H9 (cell line): ENCODE measurements around the gene HOXA9. TPM values are rescaled to one million over a fixed set of nuclear protein-coding genes. Genes with fewer than 3 reads are reported as not detected.
A peak's percentile ranks its signal among the peaks of the same experiment; 100 is the strongest.

Experiments used
- DNase-seq: peaks from one replicate; pipeline ENCODE4 v3.0.0-alpha.2; 2017
- H2AFZ ChIP-seq: one replicate; pipeline ENCODE4 v1.6.1; 2013; ENCODE audit warnings: mild to moderate bottlenecking, low read length, control low read depth, moderate library complexity
- H2AK5ac ChIP-seq: 2 replicates; pipeline ENCODE4 v1.6.1; 2013; ENCODE audit warnings: low read length, control low read depth, mixed read lengths; ENCODE audit not compliant: insufficient read length
- H2BK120ac ChIP-seq: one replicate; pipeline ENCODE4 v1.6.1; 2013; ENCODE audit warnings: low read depth, mild to moderate bottlenecking, low read length, control low read depth, inconsistent platforms; ENCODE audit not compliant: poor library complexity, severe bottlenecking
- H2BK12ac ChIP-seq: 2 replicates; pipeline ENCODE4 v1.6.1; 2013; ENCODE audit warnings: low read length, control low read depth, mixed read lengths, low read depth; ENCODE audit not compliant: insufficient read length
- H2BK15ac ChIP-seq: 2 replicates; pipeline ENCODE4 v1.6.1; 2013; ENCODE audit warnings: low read depth, low read length, control low read depth
- H2BK20ac ChIP-seq: one replicate; pipeline ENCODE4 v1.6.1; 2013; ENCODE audit warnings: low read depth, mild to moderate bottlenecking, low read length, control low read depth, inconsistent platforms; ENCODE audit not compliant: poor library complexity, severe bottlenecking
- H2BK5ac ChIP-seq: 2 replicates; pipeline ENCODE4 v1.6.1; 2013; ENCODE audit warnings: low read length, control low read depth, mixed read lengths; ENCODE audit not compliant: insufficient read length
- H3K14ac ChIP-seq: 2 replicates; pipeline ENCODE4 v1.6.1; 2013; ENCODE audit warnings: low read length, control low read depth; ENCODE audit not compliant: insufficient read depth
- H3K18ac ChIP-seq: 2 replicates; pipeline ENCODE4 v1.6.1; 2013; ENCODE audit warnings: low read depth, mild to moderate bottlenecking, mixed read lengths, low read length, control low read depth; ENCODE audit not compliant: insufficient read length
- H3K23ac ChIP-seq: 2 replicates; pipeline ENCODE4 v1.6.1; 2013; ENCODE audit warnings: low read length, control low read depth, mixed read lengths, low read depth; ENCODE audit not compliant: insufficient read length
- H3K23me2 ChIP-seq: 2 replicates; pipeline ENCODE4 v1.6.1; 2013; ENCODE audit warnings: low read depth, mild to moderate bottlenecking, mixed read lengths, low read length, control low read depth; ENCODE audit not compliant: insufficient read length, poor library complexity, severe bottlenecking
- H3K27ac ChIP-seq: 2 replicates; pipeline ENCODE4 v1.5.1; 2013; ENCODE audit warnings: low read length, control low read depth, mixed read lengths, low read depth; ENCODE audit not compliant: insufficient read length
- H3K27me3 ChIP-seq: 2 replicates; pipeline ENCODE4 v1.6.1; 2013; ENCODE audit warnings: low read length, control low read depth, inconsistent platforms; ENCODE audit not compliant: insufficient read depth
- H3K4ac ChIP-seq: 2 replicates; pipeline ENCODE4 v1.6.1; 2013; ENCODE audit warnings: low read depth, mild to moderate bottlenecking, control low read depth, inconsistent platforms, low read length, moderate library complexity
- H3K4me1 ChIP-seq: 2 replicates; pipeline ENCODE4 v1.6.1; 2013; ENCODE audit warnings: low read length, control low read depth, inconsistent platforms; ENCODE audit not compliant: insufficient read depth
- H3K4me2 ChIP-seq: 2 replicates; pipeline ENCODE4 v1.6.1; 2013; ENCODE audit warnings: low read length, control low read depth, mixed read lengths; ENCODE audit not compliant: insufficient read length, insufficient read depth
- H3K56ac ChIP-seq: 2 replicates; pipeline ENCODE4 v1.6.1; 2013; ENCODE audit warnings: low read depth, mild to moderate bottlenecking, mixed read lengths, low read length, control low read depth; ENCODE audit not compliant: insufficient read length
- H3K79me1 ChIP-seq: 2 replicates; pipeline ENCODE4 v1.6.1; 2013; ENCODE audit warnings: low read depth, mild to moderate bottlenecking, moderate library complexity, low read length, control low read depth, inconsistent platforms; ENCODE audit not compliant: insufficient read depth, poor library complexity, severe bottlenecking
- H3K79me2 ChIP-seq: 2 replicates; pipeline ENCODE4 v1.6.1; 2013; ENCODE audit warnings: low read length, control low read depth, inconsistent platforms; ENCODE audit not compliant: insufficient read depth
- H3K9ac ChIP-seq: 2 replicates; pipeline ENCODE4 v1.6.1; 2013; ENCODE audit warnings: low read length, control low read depth, mixed read lengths; ENCODE audit not compliant: insufficient read length; ENCODE audit errors: extremely low read depth
- H3K9me3 ChIP-seq: one replicate; pipeline ENCODE4 v1.6.1; 2013; ENCODE audit warnings: low read depth, low read length, inconsistent platforms; ENCODE audit not compliant: control insufficient read depth
- H3T11ph ChIP-seq: one replicate; pipeline ENCODE4 v1.6.1; 2013; ENCODE audit warnings: mild to moderate bottlenecking, low read length, control low read depth, inconsistent platforms
- H4K20me1 ChIP-seq: one replicate; pipeline ENCODE4 v1.6.1; 2013; ENCODE audit not compliant: control insufficient read depth, insufficient read length, insufficient read depth
- H4K5ac ChIP-seq: 2 replicates; pipeline ENCODE4 v1.6.1; 2013; ENCODE audit warnings: low read depth, mild to moderate bottlenecking, mixed read lengths, low read length, control low read depth; ENCODE audit not compliant: insufficient read length
- H4K8ac ChIP-seq: replicated peaks from 2 replicates; pipeline ENCODE4 v1.6.1; 2013; ENCODE audit warnings: low read length, control low read depth, mixed read lengths, low read depth; ENCODE audit not compliant: insufficient read length
- H4K91ac ChIP-seq: 2 replicates; pipeline ENCODE4 v1.6.1; 2013; ENCODE audit warnings: low read depth, mild to moderate bottlenecking, moderate library complexity, mixed read lengths, low read length, control low read depth; ENCODE audit not compliant: insufficient read length
- H3K27ac Mint-ChIP-seq, 3 experiments: 2 replicates in 2 of 3; 3 replicates in 1 of 3; pipeline ENCODE4 v1.8.0; 2020 to 2021; ENCODE audit warnings: mixed read lengths in 3 of 3, mild to moderate bottlenecking in 1 of 3, moderate library complexity in 1 of 3
- H3K27me3 Mint-ChIP-seq: 2 replicates; pipeline ENCODE4 v1.8.0; 2021; ENCODE audit warnings: low read depth, mild to moderate bottlenecking, moderate library complexity, mixed read lengths
- H3K36me3 Mint-ChIP-seq, 3 experiments: 2 replicates in 2 of 3; 3 replicates in 1 of 3; pipeline ENCODE4 v1.8.0; 2020 to 2021; ENCODE audit warnings: low read depth in 3 of 3, mixed read lengths in 3 of 3; ENCODE audit not compliant: insufficient read depth in 1 of 3
- H3K4me1 Mint-ChIP-seq, 2 experiments: 2 replicates each; pipeline ENCODE4 v1.8.0; 2020; ENCODE audit warnings: mixed read lengths in 2 of 2
- H3K4me3 Mint-ChIP-seq, 2 experiments: 2 replicates in 1 of 2; 3 replicates in 1 of 2; pipeline ENCODE4 v1.8.0; 2020 to 2021; ENCODE audit warnings: mild to moderate bottlenecking in 2 of 2, mixed read lengths in 2 of 2, moderate library complexity in 1 of 2
- H3K9me3 Mint-ChIP-seq, 2 experiments: 2 replicates in 1 of 2; 3 replicates in 1 of 2; pipeline ENCODE4 v1.8.0; 2020; ENCODE audit warnings: mild to moderate bottlenecking in 2 of 2, mixed read lengths in 2 of 2, moderate library complexity in 1 of 2
- CTCF ChIP-seq: fragments of 200-600 bp; sonication (generic); conservative IDR thresholded peaks from 3 replicates; pipeline ENCODE4 v1.8.0; 2021; ENCODE audit warnings: antibody characterized with exemption, mild to moderate bottlenecking
- WGBS: extraction: QIAGEN DNeasy Blood & Tissue Kit; methylation state at CpG from one replicate; pipeline ENCODE4 v1.1.7; 2013; ENCODE audit warnings: missing lambda C conversion rate, low lambda C conversion rate, mixed read lengths; ENCODE audit not compliant: insufficient read length; ENCODE audit errors: extremely low coverage; 5-methylcytosine and 5-hydroxymethylcytosine counted together
- total RNA-seq: library from RNA; stranded (reverse); gene quantifications from 2 replicates; pipeline ENCODE4 v1.2.1, GENCODE V29; 2021

The HOXA9 gene
- total RNA-seq, 1 experiment from 2014 or later, result not detected

DNA sequence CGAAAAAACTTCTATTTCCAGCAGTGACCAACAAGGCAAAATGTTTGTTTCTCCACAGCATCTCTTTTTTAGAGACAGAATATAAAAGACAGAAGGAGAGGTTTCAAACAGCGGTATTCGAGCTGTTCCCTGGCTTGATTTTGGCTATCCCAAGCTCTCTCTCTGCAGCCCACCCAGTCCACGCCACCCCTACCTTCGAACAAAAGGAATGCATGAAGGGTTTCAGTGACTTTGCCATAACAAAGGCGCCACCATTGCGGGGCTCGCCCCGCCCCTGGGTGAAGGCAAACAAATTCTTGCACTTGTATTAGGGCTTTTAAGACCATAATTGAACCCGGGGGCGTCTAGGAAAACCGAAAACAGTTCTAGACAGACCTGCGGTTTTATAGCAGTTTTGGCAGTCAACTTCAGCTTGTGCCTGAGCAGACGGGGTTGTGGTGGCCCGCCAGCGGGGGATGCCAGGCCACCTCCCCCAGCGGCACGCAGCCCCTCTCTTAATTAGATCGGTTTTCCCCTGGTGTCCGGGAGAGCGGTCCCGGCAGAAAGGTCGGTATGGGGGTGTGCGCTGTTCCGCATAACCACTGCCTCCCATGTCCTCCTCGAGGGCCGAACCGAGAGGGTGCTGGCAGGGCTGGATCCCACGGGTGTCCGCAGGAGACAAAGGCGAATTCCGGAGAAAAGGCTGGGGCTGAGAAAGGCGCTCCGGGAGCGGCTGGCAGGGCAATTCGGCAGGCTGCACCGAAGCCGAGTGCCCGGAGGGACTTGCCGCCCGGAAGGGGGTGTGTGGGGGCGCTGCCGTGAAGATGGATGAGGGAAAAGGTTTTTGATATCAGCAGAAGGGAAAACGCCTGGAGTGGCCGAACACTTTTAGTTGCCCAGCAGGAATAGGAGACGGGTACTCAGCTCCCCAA lies 22.4 kb upstream of the HOXA9 start:
- H3K4ac ChIP-seq, result no peak overlapping the region
- H3K23me2 ChIP-seq, result no peaks in the 10 kb centered on the region
- no peak overlapping the region for H3K9ac ChIP-seq
- H3K9me3 Mint-ChIP-seq, result peaks cover 1 to 14% of the 10 kb centered on the region in 2 experiments; a peak in 3 of 5 replicates
- no peak overlapping the region for H2AFZ ChIP-seq
- TF ChIP-seq CTCF, result no peak
- H2BK15ac ChIP-seq, result no peak overlapping the region
- H4K20me1 ChIP-seq, result no peaks in the 10 kb centered on the region
- no peak overlapping the region for H3K27ac ChIP-seq
- no peak overlapping the region for H4K5ac ChIP-seq
- no peak overlapping the region for H3K56ac ChIP-seq
- peaks cover 100% of the 10 kb centered on the region for H3K27me3 Mint-ChIP-seq
- DNase-seq, result peak; percentile 53
- H2AK5ac ChIP-seq, result no peak overlapping the region
- peaks cover 17 to 46% of the 10 kb centered on the region in 2 experiments for H3K4me1 Mint-ChIP-seq
- no peaks in the 10 kb centered on the region for H3K4me1 ChIP-seq
- no peak overlapping the region for H3K18ac ChIP-seq
- no peak overlapping the region for H3K27ac Mint-ChIP-seq
- no peak overlapping the region for H2BK12ac ChIP-seq
- H3K9me3 ChIP-seq, result no peaks in the 10 kb centered on the region
- H2BK120ac ChIP-seq, result no peak overlapping the region
- no peak overlapping the region for H4K91ac ChIP-seq
- H3K14ac ChIP-seq, result no peak overlapping the region
- no peak overlapping the region for H2BK5ac ChIP-seq
- H3K79me1 ChIP-seq, result no peaks in the 10 kb centered on the region
- H3K4me3 Mint-ChIP-seq, result peak overlapping the region in 1 of 2 experiments; percentile 73; a peak in 1 of 5 replicates
- H3K79me2 ChIP-seq, result no peaks in the 10 kb centered on the region
- H3K4me2 ChIP-seq, result no peak overlapping the region
- no peak overlapping the region for H2BK20ac ChIP-seq
- peaks cover 97% of the 10 kb centered on the region for H3K27me3 ChIP-seq
- H4K8ac ChIP-seq, result no peak overlapping the region
- no CpG with 5 or more reads among the region's 46 CpGs for WGBS
- H3K23ac ChIP-seq, result no peak overlapping the region
- H3T11ph ChIP-seq, result no peak overlapping the region
- peaks cover 0 to 2% (median 0%) of the 10 kb centered on the region in 3 experiments; a peak in 3 of 7 replicates for H3K36me3 Mint-ChIP-seq
